Gastrocnemius medialis (tissue), 4 donors: ENCODE measurements around the gene ASPG.

ENCODE experiments used
- CTCF ChIP-seq, 5 experiments: fragments of 450-650 bp in 3 of 5; fragments of 200-600 bp in 2 of 5; sonication (generic) in 2 of 5; IDR thresholded peaks in 4 of 5; conservative IDR thresholded peaks in 1 of 5; 1 replicate in 4 of 5; 2 replicates in 1 of 5; pipeline ENCODE4 v1.5.1; 2016 to 2019; ENCODE audit warnings: antibody characterized with exemption in 5 of 5, mild to moderate bottlenecking in 3 of 5, moderate library complexity in 3 of 5
- POLR2A ChIP-seq, 2 donors: fragments of 450-650 bp; IDR thresholded peaks; one replicate each; pipeline ENCODE4 v1.6.1; 2017; ENCODE audit warnings: antibody characterized with exemption in 2 of 2, mild to moderate bottlenecking in 2 of 2, moderate library complexity in 2 of 2

GRCh38 chr14:104159990-104160389, 74.5 kb downstream of the ASPG start:
- no peak for TF ChIP-seq CTCF (IDR thresholded peaks at IDR 0.05 in 4 of 5, conservative IDR thresholded peaks at IDR 0.05 in 1 of 5)
- no peak for TF ChIP-seq POLR2A (IDR thresholded peaks at IDR 0.05)
